T-helper 2 cell treated with Interferon-gamma antibody and Interleukin-4, amounts not matched to agents 100 ng/mL and 5 ng/mL, for 36 hours (primary cell): ENCODE measurements around the gene JARID2. TPM values are rescaled to one million over a fixed set of nuclear protein-coding genes. Genes with fewer than 3 reads are reported as not detected.

ENCODE experiments used
- intact Hi-C: fragments of 100-400 bp; cut with micrococcal nuclease; formaldehyde crosslinking; loops from one replicate; pipeline ENCODE4 v1.15.1; 2023
- total RNA-seq: library from RNA; stranded (reverse); gene quantifications from 2 replicates; pipeline ENCODE4 v1.2.3, GENCODE V29; 2022

The JARID2 gene
- total RNA-seq, 1 donor from 2014 or later = 32.0 TPM

DNA sequence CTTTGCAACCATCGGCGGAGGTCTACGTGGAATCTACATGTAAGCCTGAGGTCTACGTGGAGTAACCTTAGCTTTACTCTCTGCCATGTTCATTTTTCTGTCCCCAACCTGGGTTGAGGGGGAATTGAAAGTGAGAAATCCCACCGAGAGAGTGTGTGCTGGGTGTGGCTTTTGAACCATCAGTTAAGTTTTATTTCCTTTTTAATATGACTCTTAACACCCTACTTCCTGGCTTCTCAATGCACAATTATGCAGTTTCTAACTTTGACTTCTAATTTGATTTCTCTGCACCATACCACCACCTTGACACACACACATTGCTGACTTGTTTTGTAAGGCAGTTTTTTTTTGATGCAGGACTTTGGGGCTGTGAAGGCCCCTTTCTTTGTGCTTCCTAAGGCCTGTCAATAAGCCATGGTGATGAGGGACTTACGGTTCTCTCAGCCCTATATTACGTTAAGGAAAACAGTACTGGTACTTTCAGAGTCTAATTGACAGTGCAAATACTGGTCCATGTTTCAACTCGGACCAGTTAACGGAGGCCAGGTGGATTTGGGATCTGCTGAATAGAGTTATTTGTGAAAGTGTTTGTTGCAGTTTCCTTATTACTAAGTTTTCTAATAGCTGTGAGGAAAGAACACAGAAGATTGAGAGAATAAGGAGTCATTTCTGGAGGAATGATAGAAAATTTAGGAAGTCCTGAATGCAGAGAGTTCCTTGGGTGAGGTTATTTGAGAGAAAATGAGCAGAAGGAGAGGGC, 206.5 kb downstream of the JARID2 start:
- intact Hi-C loops = no loop called here

DNA sequence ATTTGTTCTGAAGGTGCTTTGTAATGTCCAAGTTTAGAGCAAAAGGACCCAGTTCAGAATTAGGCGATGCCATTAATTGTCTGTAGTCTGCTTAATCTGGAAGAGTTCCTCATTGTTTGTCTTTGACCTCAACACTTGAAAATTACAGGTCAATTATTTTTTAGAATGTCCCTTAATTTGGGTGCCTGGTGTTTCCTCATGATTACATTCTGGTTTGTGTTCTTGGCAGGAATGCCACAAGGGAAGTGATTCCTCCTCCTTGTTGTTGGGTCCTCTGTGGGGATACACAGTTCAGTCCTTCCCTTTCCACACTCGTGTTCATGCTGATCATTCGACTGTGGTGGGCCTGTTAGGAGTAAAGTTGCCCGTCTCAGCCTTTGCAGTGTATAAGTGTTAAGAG, 207.3 kb downstream of the JARID2 start:
- intact Hi-C loops = no loop called here

DNA sequence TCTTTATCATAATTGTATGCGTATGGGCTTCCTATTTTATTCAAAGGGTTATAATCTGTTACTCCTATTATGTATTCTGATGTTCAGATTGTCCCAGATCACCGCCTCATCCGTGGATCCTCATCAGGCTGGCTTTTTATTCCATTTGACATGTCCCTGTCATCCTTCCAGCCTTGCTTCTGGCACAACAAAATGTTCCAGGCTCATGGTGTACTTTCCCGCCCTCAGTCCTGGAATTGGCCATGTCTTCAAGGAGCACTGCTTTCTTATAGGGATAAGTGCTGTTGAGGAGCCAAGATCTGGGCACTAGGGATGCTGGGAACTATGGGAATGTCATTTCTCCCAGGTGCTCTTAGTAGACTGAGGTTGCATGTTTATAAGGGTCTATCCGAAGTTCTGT, 207.8 kb downstream of the JARID2 start:
- intact Hi-C loops = no loop called here

DNA sequence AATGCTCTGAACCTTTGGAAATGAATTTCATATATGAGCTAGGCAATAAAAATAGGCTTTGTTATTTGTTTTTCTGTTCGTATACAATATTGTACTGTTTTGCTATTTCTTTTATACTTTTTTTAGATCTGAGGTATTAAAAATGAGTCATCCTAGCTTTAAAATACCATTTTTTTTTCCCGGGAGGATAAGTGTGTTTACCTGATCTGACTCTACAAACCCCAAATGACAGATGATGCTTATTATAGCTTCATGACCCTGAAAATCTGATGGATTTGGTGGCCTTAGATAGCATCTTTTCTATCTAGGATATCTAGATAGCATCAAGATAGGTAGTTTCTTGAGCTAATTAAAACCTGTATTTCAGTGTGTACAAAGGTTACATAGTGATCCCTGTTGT, 210.6 kb downstream of the JARID2 start:
- intact Hi-C loops = no loop called here

DNA sequence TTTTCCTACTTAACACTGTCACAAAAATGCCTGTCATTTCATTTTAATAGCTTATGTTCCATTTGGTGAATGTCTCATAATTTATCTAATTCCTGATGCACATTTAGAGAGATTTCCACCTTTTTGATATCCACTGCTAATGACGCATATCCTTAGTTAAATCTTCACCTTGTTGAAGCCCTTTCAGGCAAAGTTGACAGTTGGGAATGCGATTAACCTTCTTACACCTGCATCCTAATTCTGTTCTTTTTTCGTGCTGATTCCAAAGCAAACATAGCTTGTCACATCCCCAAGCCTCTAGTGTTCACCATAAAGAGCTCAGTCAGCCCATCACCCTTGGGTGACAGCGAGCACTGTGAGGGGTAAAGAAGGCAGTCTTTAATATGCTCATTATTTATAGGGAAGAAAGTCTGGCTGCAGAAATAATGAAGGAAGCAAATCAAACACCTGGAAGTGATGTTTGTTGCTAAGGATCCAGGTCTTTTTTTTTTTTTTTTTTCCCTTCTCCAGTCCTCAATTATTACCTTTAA, 211.3 kb downstream of the JARID2 start:
- intact Hi-C loops = no loop called here

DNA sequence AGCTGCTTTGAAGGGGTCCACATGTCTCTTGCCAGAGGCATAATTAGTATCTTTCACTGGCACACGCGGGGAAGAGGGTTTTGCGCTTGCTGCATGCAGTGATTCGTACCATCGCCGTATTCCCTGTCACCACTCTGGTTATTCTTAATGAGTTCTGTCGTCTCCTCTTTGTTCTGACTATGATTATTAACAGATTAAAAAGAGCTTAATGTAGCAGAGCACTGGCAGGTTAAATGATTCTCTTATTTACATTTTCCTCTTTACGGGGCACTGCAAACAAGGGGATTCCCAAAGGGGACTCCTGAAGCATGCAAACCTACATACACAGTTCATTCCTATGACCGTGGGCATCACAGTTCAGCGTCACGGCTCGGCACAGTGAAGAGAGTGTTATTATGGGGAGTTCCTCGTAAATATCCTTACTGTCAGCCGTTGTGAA, 212.2 kb downstream of the JARID2 start:
- intact Hi-C loops = no loop called here

DNA sequence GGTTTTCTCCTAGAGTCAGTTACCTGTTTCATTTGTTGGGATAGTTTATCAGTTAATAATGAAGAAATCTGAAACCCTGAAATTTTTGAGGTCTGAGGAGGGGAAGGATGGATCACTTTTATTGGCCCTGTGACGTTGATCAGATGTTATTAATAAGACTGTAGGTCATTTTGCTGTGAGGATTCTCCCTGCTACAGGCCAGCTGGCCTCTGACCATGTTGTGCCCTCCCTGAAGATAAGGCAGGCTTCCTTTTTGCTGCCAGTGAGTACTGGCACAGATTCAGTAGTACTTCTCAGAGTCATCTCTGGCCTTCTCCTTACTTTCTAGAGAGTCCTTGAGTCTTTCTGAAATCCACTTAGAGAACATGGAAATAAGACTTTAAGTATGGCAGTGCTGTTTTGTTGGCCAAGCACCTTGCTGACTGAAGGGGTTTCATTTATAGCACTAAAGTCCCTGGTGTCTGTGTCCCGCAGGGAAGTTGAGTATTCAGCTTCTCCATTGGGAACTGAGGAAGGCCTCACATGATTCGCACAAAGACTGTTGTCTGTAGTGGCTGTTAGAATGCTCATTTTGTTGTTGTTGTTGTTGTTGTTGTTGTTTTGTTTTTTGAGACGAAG, 214.3 kb downstream of the JARID2 start:
- intact Hi-C loops = no loop called here

DNA sequence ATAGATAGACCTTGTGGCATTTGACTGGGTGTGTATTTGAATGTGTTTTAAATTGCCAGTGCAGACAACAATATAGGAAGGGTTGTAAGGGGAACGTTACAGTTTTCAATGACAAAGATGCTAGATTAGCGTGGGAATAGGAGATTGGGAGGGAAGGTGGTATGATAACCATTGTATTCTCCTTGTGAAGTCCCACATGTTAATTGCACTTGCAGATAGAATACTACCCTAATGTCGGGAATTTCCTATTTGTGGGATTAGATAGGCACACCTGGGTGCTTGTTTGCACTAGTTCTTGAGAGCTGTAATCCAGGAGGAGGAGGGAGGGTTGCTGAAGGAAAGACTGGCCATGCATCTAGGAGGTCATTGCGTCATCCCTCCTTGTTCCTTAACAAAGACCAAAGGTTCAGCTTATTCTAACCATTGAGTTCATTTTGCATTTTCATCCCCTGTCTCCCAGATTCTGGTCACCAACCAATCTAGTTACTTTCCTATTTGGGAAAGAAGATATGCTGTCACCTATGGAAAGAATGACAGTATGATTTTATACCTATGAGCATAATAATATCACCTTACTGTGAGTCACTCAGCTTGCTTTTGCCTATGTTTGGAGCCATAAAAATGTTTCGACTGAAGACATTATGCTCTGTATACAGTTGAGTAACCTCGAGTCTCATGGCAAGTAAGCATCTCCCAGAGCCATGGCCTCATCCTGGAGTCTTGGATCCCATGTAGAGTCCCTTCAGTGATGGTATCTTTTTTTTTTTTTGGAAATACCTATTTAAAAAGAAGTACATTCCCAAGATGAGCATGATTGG, 215.5 kb downstream of the JARID2 start:
- intact Hi-C loops = no loop called here

DNA sequence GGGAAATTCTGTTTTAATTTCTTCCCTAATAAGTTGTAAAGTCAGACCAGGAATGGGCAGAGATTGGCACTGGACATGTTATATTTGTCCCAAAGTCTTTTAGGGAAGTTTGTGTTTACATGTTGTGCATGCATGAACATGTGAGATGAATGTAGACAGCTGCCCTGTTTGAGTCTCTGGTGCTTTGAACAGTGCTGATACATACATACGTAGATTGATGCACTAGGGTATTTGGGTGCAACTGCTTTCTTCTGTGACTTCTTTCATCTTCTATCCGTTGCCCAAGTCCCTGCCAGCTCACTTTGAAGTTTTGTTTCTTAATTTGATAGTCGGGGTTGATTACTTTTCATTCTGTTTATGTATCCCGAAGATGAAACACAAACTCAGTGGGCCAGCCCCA, 216.4 kb downstream of the JARID2 start:
- intact Hi-C loops = no loop called here

DNA sequence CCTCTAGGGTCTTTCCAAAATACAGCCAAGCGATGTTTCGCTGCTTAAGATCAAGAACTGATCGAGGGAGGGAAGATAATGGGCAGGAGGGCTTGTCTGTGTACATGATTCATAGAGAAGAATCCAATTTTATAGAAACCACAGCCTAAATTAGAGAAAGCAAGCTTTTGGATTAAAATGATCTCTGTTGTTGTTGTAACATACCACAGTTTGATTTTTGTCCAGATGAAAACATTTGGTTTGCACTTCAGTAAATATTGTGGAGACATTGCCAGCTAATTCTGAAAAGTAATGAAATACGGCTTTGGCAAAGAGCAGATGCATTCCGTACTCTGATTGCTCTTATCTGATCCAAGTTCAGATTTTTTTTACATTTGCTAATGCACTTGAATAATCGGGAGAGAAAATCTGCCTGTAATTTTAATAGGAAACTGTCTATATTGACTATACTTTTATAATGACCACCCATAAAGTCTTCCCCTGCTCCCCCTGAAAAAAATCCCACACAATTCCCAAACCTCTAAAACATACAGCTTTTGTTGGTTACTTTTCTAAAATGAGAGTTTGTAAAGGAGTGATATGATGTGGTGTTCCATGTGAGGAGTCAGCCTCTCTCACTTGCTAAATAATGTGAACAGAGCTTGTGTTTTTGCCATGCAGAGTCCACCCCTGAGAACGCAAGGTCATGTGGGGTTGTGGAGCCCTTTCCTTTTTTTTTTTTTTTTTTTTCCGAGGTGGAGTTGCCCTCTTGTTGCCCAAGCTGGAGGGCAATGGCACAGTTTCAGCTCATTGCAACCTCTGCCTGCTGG, 217.1 kb downstream of the JARID2 start:
- intact Hi-C loops = no loop called here

DNA sequence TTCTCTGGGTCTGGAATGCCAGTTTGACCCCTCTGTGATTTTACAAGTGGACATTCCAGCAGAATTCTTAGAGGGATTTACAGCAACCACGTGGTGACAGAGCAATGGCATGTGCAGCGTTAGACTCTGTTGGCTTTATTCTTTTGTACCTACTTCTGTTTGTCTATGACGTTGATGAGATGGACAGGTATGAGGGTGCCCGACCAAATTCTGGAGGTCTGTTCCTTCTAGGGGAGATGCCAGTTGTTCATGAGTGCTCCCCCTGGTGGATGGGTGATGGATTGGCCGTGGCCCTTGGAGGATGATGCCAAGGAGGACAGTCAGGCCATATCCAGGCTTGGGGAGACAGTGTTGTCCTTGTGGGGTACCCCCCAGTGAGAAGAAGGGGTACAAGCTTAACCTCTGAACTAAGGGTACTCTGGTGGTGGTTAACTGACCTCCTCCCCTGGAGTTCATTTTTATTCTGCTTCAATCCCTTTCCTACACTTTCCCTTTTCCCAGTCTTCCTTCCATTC, 218.4 kb downstream of the JARID2 start:
- intact Hi-C loops = loop anchor here (1.0 kb wide), 1 partner anchor 215 kb away; no protein-coding TSS in a partner anchor

DNA sequence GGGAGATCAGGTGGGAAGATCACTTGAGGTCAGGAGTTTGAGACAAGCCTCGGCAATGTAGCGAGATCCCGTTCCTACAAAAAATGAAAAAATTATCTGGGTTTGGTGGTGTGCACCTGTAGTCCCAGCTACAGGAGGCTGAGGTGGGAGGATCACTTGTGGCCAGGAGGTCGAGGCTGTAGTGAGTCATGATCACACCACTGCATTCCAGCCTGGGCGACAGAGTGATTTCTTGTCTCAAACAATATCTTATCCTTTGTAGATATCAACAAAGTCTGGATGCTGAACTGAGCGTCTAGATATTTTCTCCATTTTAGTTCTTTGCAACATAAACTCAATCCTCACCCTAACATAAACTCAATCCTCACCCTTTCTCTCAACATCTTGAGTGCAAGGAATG, 219.3 kb downstream of the JARID2 start:
- intact Hi-C loops = no loop called here

DNA sequence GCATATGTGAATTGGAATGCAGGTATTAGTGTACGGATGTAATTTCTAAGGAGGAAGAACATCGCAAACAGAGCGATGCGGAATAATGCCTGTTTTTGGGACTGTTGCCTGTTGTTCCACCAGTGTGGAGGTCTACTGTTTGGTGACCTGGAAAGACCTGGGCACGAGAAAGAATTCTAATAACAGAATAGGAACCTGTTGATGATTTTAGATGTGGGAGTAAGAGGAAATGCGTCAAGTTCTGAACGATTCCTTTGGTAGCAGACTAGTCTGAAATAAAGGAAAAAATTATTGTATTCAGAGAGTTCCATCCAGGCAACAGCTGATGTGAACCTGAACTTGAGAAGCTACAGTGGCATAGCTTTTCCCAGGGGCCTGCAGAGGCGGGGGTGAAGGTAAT, 224.9 kb downstream of the JARID2 start:
- intact Hi-C loops = no loop called here

DNA sequence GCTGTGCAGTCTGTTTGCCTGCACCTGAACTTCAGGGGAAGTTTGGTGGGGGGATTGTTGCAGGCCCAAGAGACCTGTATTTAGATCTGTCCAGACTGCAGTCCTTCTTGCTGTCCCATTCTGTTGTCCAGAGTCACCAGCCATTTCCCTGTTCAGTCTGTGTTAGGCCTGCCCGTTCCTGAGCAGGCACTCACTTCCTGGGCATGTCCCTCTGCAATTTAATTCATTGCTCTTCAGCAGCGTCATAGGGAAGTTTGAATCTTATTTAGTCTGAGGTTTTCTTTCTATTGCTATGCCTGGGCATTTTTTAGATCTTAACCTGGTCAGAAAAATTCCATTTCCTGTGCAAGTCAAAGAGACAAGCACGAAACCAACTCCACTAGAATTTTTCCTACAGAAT, 226.8 kb downstream of the JARID2 start:
- intact Hi-C loops = no loop called here

DNA sequence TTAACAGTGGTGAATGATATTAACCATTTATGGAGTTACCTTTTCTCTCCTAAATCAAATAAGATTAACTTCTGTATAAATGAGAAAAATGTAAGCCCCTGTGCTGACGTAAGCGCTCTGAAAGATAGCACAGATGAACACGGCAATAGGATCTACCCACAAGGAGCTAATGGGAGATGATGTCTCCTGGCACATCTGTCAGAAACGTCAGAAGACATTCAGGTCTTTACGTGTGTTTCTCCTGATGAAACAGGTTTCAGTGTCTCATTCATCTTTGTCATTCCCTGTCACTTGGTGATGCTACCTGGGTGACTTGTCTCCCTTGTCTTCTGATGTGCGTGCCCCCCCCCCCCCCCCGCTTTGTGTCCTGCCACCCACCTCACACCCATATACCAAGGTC, 227.3 kb downstream of the JARID2 start:
- intact Hi-C loops = no loop called here

DNA sequence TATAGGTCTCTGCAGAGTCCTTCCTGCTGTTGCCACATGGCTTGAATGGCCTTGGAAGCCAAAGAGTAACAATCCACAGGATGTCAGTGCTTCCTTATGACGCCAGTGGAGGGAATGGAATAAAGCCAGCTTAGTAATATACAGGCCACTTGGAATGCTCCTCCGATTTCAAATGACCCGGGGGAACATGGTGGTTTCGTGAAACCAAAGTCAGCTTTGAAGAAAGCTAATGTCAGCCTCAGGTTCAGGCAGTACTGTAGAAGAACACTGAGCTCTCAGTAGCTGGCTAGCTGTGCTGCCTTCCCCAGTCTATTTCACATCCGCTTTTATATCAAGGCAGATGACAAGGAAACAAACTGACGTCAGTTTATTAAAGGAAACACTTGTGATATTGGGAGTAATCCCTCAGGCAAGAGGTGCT, 227.9 kb downstream of the JARID2 start:
- intact Hi-C loops = no loop called here

DNA sequence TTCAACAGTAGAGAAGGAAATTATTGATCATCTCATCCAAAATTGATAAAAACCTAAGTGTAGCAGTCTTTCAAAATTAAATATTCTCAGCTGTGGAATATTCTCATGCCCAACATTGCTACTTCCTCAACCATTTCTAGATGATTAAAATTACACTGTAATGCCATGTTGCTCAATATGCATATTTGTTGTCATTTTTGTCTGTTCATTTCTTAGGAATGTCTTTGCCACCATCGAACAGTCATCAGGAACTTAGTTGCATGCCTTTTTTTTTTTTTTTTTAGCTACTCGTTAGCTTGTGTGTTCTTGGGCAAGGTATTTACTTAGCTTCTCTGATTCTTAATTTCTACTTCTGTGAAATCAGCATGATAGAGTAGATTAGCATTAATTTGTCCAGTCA, 228.3 kb downstream of the JARID2 start:
- intact Hi-C loops = no loop called here

DNA sequence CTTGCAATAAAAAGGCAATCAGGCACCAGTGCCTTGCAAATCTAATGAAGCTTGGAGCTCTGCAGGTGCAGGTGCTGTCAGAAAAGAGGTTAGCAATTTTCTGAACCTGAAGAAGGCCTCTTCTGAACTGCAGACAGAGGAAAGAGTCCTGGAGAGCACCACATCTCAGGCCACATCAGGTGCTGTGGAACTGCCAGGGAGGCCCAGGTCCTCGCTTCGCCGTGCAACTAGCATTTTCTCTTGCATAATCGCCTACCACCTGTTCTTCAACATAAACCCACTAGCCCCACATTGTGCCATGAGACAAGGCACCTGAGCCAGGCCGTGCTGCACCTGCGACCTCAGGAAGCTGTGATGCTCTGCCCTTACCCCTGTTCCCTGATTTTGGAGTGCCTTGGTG, 229.4 kb downstream of the JARID2 start:
- intact Hi-C loops = no loop called here

DNA sequence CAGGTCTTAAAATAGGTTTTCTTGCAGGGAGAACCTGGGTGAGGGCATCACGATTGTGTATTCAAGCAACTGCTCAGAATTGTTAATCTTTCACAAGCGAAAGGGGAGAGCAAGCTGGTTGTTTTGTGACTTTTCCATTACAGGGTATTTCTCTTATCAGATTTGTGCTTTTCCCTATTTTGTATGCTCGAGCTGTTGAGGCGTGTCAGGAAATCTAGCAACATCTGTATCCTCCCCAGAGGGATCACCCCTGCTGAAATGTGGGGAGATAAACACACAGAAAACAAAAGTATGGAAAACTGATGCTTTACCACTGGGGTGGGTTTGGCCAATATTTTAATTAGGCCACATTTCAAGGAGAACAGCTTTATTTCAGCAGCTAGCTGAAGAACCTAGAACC, 230.0 kb downstream of the JARID2 start:
- intact Hi-C loops = no loop called here

DNA sequence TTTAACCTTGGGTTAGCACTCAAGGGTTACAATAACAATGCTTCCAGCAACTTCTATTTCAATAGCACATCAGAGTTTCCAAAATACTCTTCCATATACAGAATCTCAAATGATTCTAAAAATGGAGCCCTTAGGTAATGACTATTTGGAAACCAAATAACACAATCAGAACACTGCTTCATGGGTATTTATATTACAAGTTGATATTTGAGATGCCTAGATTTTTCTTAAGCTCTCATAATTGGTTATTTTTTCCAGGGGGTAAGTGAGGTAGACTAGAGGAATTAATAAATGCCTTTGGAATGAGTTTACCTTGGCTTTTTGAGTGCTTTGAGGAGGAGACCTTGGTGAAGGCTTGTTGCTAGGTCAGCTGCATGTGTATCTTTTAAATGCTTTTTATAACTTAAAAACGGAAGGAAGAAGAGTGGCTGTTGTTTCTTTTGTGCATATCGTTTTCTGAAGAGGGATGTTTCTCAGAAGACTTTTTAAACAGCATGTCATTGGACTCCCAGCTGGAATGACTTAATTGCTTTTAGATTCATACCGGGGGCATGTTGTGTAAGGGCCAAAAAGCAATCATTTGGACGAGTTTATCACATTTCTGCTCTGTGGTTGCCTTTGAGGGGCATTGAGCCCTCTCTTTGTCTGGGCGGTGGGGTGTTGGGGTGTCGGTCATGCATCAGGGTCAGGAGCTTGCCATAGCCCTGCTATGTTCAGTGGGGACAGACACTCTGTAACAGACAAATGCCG, 230.9 kb downstream of the JARID2 start:
- intact Hi-C loops = no loop called here
